ENCODE data around the gene ZBTB22.
A peak's percentile ranks its signal among the peaks of the same experiment; 100 is the strongest.
"Not testable (repeated sequence)": the region's sequence is repeated elsewhere in the genome, so short reads cannot be mapped to it uniquely, and the experiment has no call there.

ZBTB22 gene

GRCh38 chr6:33276864-33277662, 40.5 kb downstream of the ZBTB22 start, which contains the start of gene B3GALT4:
B3GALT4 (plus strand) TSS chr6:33277123; CDS start chr6:33277420, 297 bp downstream.
- Histone ChIP-seq H3K79me2 (ENCODE audit: insufficient read depth, low read length) (peaks cover 47% of the 10 kb centered on the region), H2AFZ (ENCODE audit: low read length) (no peak within 1 kb of the TSS), H3K9ac (ENCODE audit: low read depth, low read length, poor library complexity, severe bottlenecking) (peak within 1 kb of the TSS; percentile 94), H3K4me2 (ENCODE audit: low read depth, low read length, poor library complexity, severe bottlenecking) (peak within 1 kb of the TSS; percentile 99), H3K27me3 (ENCODE audit: insufficient read depth, low read length, poor library complexity, severe bottlenecking) (peaks cover 3% of the 10 kb centered on the region), H3K9me2 (replicated peaks; ENCODE audit: low read depth, low read length) (no peaks in the 10 kb centered on the region), H3K4me3 (ENCODE audit: low read length, poor library complexity, severe bottlenecking) (peak within 1 kb of the TSS; percentile 95), H4K20me1 (ENCODE audit: insufficient read depth, low read length, poor library complexity, severe bottlenecking) (peaks cover 47% of the 10 kb centered on the region), H3F3A (ENCODE audit: low read depth) (peaks cover 10% of the 10 kb centered on the region; the same call in 1 of the 2 replicates), H3K36me3 (ENCODE audit: insufficient read depth, low read length) (peaks cover 44% of the 10 kb centered on the region), H3K9me3 (ENCODE audit: insufficient read depth, low read depth, low read length) (no peaks in the 10 kb centered on the region), H3K4me1 (ENCODE audit: insufficient read depth, low read length, poor library complexity, severe bottlenecking) (peaks cover 34% of the 10 kb centered on the region)
- TF ChIP-seq CTCF (conservative IDR thresholded peaks at IDR 0.05; ENCODE audit: low read length) (peak; percentile 30; the same call in 1 of the 2 replicates), EZH2phosphoT487 (IDR thresholded peaks at IDR 0.05; ENCODE audit: borderline replicate concordance) (no peak)

- peaks cover 44% of the 10 kb centered on the region for H3K36me3 ChIP-seq (ENCODE audit: insufficient read depth, low read length)
- peak overlapping the region; percentile 99 for H3K4me2 ChIP-seq (ENCODE audit: low read depth, low read length, poor library complexity, severe bottlenecking)
- H3K4me3 ChIP-seq (ENCODE audit: low read length, poor library complexity, severe bottlenecking), result peak overlapping the region; percentile 95
- peaks cover 10% of the 10 kb centered on the region; the same call in 1 of the 2 replicates for H3F3A ChIP-seq (ENCODE audit: low read depth)
- no peak for TF ChIP-seq EZH2phosphoT487 (IDR thresholded peaks at IDR 0.05; ENCODE audit: borderline replicate concordance)
- no peak for TF ChIP-seq CTCF (conservative IDR thresholded peaks at IDR 0.05; ENCODE audit: low read length)
- peaks cover 47% of the 10 kb centered on the region for H4K20me1 ChIP-seq (ENCODE audit: insufficient read depth, low read length, poor library complexity, severe bottlenecking)
- H3K9ac ChIP-seq (ENCODE audit: low read depth, low read length, poor library complexity, severe bottlenecking), result peak overlapping the region; percentile 62
- no peaks in the 10 kb centered on the region for H3K9me3 ChIP-seq (ENCODE audit: insufficient read depth, low read depth, low read length)
- H3K4me1 ChIP-seq (ENCODE audit: insufficient read depth, low read length, poor library complexity, severe bottlenecking), result peaks cover 34% of the 10 kb centered on the region
- peaks cover 49% of the 10 kb centered on the region for H3K79me2 ChIP-seq (ENCODE audit: insufficient read depth, low read length)
- peaks cover 6% of the 10 kb centered on the region for H3K27me3 ChIP-seq (ENCODE audit: insufficient read depth, low read length, poor library complexity, severe bottlenecking)
- H2AFZ ChIP-seq (ENCODE audit: low read length), result no peak overlapping the region
- H3K9me2 ChIP-seq (replicated peaks; ENCODE audit: low read depth, low read length), result no peaks in the 10 kb centered on the region
These were observed 41.0 kb downstream of the ZBTB22 start for GRCh38 chr6:33276581-33276863.

- not testable (repeated sequence) for H3F3A ChIP-seq (ENCODE audit: low read depth); H3K9me2 ChIP-seq (replicated peaks; ENCODE audit: low read depth, low read length); H3K27me3 ChIP-seq (ENCODE audit: insufficient read depth, low read length, poor library complexity, severe bottlenecking); H3K9me3 ChIP-seq (ENCODE audit: insufficient read depth, low read depth, low read length); H2AFZ ChIP-seq (ENCODE audit: low read length)
- H3K9ac ChIP-seq (ENCODE audit: low read depth, low read length, poor library complexity, severe bottlenecking), result peak overlapping the region; percentile 94
- peaks cover 53% of the 10 kb centered on the region for H3K79me2 ChIP-seq (ENCODE audit: insufficient read depth, low read length)
- peaks cover 44% of the 10 kb centered on the region for H3K36me3 ChIP-seq (ENCODE audit: insufficient read depth, low read length)
- peaks cover 35% of the 10 kb centered on the region for H3K4me1 ChIP-seq (ENCODE audit: insufficient read depth, low read length, poor library complexity, severe bottlenecking)
- peak overlapping the region; percentile 95 for H3K4me3 ChIP-seq (ENCODE audit: low read length, poor library complexity, severe bottlenecking)
- peak overlapping the region; percentile 99 for H3K4me2 ChIP-seq (ENCODE audit: low read depth, low read length, poor library complexity, severe bottlenecking)
- H4K20me1 ChIP-seq (ENCODE audit: insufficient read depth, low read length, poor library complexity, severe bottlenecking), result peaks cover 47% of the 10 kb centered on the region
These were observed 41.6 kb downstream of the ZBTB22 start for GRCh38 chr6:33275795-33276580.

Data from Loucy (cell line).